HepG2 (cell line): ENCODE data around the gene NAA38. TPM values are rescaled to one million over a fixed set of nuclear protein-coding genes. Genes with fewer than 3 reads are reported as not detected.
A peak's percentile ranks its signal among the peaks of the same experiment; 100 is the strongest.

Experiments
- ARHGAP35 ChIP-seq: sonication (generic); formaldehyde crosslinking; IDR thresholded peaks from 2 replicates; pipeline ENCODE4 v1.9.0; 2022; ENCODE audit warnings: mild to moderate bottlenecking, inconsistent platforms, moderate library complexity, missing genetic modification reagents, borderline replicate concordance
- CEBPB ChIP-seq: IDR thresholded peaks from 2 replicates; pipeline ENCODE4 v1.6.1; 2011; ENCODE audit warnings: low read depth, low read length, improper control_type of control experiment, borderline replicate concordance
- DR1 ChIP-seq: sonication (generic); formaldehyde crosslinking; IDR thresholded peaks from 2 replicates; pipeline ENCODE4 v1.8.0; 2021; ENCODE audit warnings: mild to moderate bottlenecking, missing genetic modification reagents, inconsistent platforms
- ESRRA ChIP-seq: sonication (generic); formaldehyde crosslinking; IDR thresholded peaks from 2 replicates; pipeline ENCODE4 v1.5.1; 2020; ENCODE audit warnings: mild to moderate bottlenecking, low read depth, missing genetic modification reagents
- HIVEP1 ChIP-seq: sonication (generic); formaldehyde crosslinking; IDR thresholded peaks from 2 replicates; pipeline ENCODE4 v1.4.0; 2020; ENCODE audit warnings: mild to moderate bottlenecking, missing genetic modification reagents
- KDM6A ChIP-seq: IDR thresholded peaks from 2 replicates; pipeline ENCODE4 v1.6.1; 2016; ENCODE audit warnings: low read depth
- MAF1 ChIP-seq: sonication (generic); formaldehyde crosslinking; IDR thresholded peaks from 2 replicates; pipeline ENCODE4 v1.5.0; 2020; ENCODE audit warnings: missing genetic modification reagents, borderline replicate concordance
- MATR3 ChIP-seq: sonication (generic); formaldehyde crosslinking; IDR thresholded peaks from 2 replicates; pipeline ENCODE4 v1.4.0; 2020; ENCODE audit warnings: missing genetic modification reagents
- MAZ ChIP-seq, 2 experiments: sonication (generic) in 1 of 2; formaldehyde crosslinking in 1 of 2; IDR thresholded peaks; 2 replicates each; pipeline versions ENCODE4 v1.5.0 to v1.6.1; 2012 to 2020; ENCODE audit warnings: low read depth in 2 of 2, mild to moderate bottlenecking in 2 of 2, borderline replicate concordance in 1 of 2, improper control_type of control experiment in 1 of 2, low read length in 1 of 2, missing genetic modification reagents in 1 of 2, moderate library complexity in 1 of 2
- MED1 ChIP-seq: sonication (generic); formaldehyde crosslinking; IDR thresholded peaks from 2 replicates; pipeline ENCODE4 v1.4.0; 2020; ENCODE audit warnings: missing genetic modification reagents
- MLLT10 ChIP-seq: sonication (generic); formaldehyde crosslinking; IDR thresholded peaks from 2 replicates; pipeline ENCODE4 v1.4.0; 2020; ENCODE audit warnings: missing genetic modification reagents
- NKX3-1 ChIP-seq: sonication (generic); formaldehyde crosslinking; IDR thresholded peaks from 2 replicates; pipeline ENCODE4 v1.5.0; 2020; ENCODE audit warnings: missing genetic modification reagents
- POLR2A ChIP-seq, 2 experiments: IDR thresholded peaks; 2 replicates each; pipeline ENCODE4 v1.6.1; 2011; ENCODE audit warnings: low read depth in 2 of 2, low read length in 2 of 2, mild to moderate bottlenecking in 1 of 2, moderate library complexity in 1 of 2; ENCODE audit not compliant: insufficient read depth in 1 of 2
- SIN3B ChIP-seq: fragments of 150-350 bp; IDR thresholded peaks from 2 replicates; pipeline ENCODE4 v1.6.1; 2014; ENCODE audit warnings: low read length
- ZBTB3 ChIP-seq: sonication (generic); formaldehyde crosslinking; IDR thresholded peaks from 2 replicates; pipeline ENCODE4 v1.4.0; 2020; ENCODE audit warnings: low read depth, mild to moderate bottlenecking, moderate library complexity, missing genetic modification reagents, borderline replicate concordance
- ZNF75D ChIP-seq: sonication (generic); formaldehyde crosslinking; IDR thresholded peaks from 2 replicates; pipeline ENCODE4 v1.8.1; 2023; ENCODE audit warnings: missing genetic modification reagents, mild to moderate bottlenecking, borderline replicate concordance
- polyA plus RNA-seq, 8 experiments: library from polyadenylated mRNA; depleted of rRNA in 3 of 8; stranded (reverse) in 7 of 8; unstranded in 1 of 8; fragments of >200 nt; fragmentation: Illumina TruSeq in 4 of 8; extraction: Trizol in 4 of 8; gene quantifications; 2 replicates each; pipeline versions ENCODE4 v1.2.1 to v1.2.3, GENCODE V29; 2011 to 2016; ENCODE audit warnings: low read depth in 4 of 8, missing spikeins in 1 of 8, mixed read lengths in 1 of 8; ENCODE audit not compliant: insufficient read depth in 1 of 8
- total RNA-seq, 5 experiments: library from RNA; depleted of rRNA; stranded (reverse); fragments of >200 nt; fragmentation: Illumina TruSeq; extraction: Trizol; gene quantifications; 2 replicates each; pipeline ENCODE4 v1.2.3, GENCODE V29; 2016; ENCODE audit warnings: low read depth in 1 of 5
- TF ChIP-seq, protein P1 (sequence below): sonication (generic); formaldehyde crosslinking; IDR thresholded peaks from 2 replicates; pipeline ENCODE4 v1.4.0; 2020; ENCODE audit warnings: missing genetic modification reagents
- TF ChIP-seq, protein P2 (sequence below): sonication (generic); formaldehyde crosslinking; IDR thresholded peaks from 2 replicates; pipeline ENCODE4 v1.4.0; 2020; ENCODE audit warnings: missing genetic modification reagents, borderline replicate concordance
- TF ChIP-seq, protein P3 (sequence below): sonication (generic); formaldehyde crosslinking; IDR thresholded peaks from 2 replicates; pipeline ENCODE4 v1.4.0; 2020; ENCODE audit warnings: missing genetic modification reagents
- TF ChIP-seq, protein P4 (sequence below): sonication (generic); formaldehyde crosslinking; IDR thresholded peaks from 2 replicates; pipeline ENCODE4 v1.5.0; 2020; ENCODE audit warnings: mild to moderate bottlenecking, missing genetic modification reagents

Gene NAA38
- total and polyA plus RNA-seq, 2 of the 13 experiments (the other 11 are each of a cell fraction or from before 2014, with no cell fraction given): 46.9 to 91.6 TPM

DNA sequence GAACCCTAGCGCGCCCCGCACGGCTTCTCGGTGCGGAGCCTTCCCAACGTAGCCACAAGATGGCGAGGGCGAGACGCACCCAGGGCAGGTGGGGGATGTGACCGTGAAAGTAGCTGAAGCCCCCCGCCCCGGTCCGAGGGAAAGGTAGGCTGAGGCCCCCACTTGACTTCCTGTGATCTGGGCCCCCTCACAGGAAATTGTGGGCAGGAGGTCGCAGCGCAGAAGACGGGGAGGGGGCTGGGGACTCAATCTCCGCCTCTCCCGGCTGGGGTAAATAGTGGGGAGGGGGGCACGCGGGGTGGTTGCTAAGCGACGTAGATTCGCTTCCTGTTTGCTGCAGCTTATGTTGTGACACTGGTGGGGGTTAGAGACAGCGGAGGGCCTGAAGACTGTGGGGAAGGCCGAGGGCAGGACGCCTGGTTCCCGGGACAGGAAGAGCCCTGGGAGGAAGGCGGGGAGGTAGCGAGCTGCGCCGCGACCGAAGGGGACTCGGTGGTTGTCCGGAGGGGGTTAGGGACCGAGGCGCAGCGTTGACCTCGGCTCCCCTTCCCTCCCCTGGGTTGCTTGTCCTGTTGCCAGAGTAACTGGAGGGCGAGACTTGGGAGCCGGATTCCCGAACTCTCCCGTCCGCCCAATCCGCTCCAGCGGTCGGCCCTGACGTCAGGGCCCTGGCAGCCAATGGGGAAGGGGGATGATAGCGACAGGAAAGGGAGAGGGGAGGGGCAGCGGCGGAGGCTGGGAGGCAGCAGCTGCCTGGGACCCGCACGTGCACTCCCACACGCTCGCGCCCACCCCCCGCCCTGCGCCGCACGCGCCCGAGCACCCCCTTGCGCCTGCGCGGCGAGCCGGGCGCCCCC is 22.2 kb downstream of the NAA38 start (continued):
- TF ChIP-seq, protein P1, sequence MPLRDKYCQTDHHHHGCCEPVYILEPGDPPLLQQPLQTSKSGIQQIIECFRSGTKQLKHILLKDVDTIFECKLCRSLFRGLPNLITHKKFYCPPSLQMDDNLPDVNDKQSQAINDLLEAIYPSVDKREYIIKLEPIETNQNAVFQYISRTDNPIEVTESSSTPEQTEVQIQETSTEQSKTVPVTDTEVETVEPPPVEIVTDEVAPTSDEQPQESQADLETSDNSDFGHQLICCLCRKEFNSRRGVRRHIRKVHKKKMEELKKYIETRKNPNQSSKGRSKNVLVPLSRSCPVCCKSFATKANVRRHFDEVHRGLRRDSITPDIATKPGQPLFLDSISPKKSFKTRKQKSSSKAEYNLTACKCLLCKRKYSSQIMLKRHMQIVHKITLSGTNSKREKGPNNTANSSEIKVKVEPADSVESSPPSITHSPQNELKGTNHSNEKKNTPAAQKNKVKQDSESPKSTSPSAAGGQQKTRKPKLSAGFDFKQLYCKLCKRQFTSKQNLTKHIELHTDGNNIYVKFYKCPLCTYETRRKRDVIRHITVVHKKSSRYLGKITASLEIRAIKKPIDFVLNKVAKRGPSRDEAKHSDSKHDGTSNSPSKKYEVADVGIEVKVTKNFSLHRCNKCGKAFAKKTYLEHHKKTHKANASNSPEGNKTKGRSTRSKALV (CRISPR knock-in tag): no peak
- TF ChIP-seq CEBPB (0 out of 2 replicates have a peak, but pooled peaks have one; percentile 4), MLLT10 (CRISPR knock-in tag) (no peak), MATR3 (CRISPR knock-in tag) (no peak), MAZ (IDR thresholded peaks at IDR 0.05; ENCODE audit: borderline replicate concordance, low read depth, low read length) (peak; percentile 87), MAZ (CRISPR knock-in tag; IDR thresholded peaks at IDR 0.05; ENCODE audit: low read depth) (peak; percentile 88), HIVEP1 (CRISPR knock-in tag) (peak; percentile 83; the same call in 1 of the 2 replicates), NKX3-1 (CRISPR knock-in tag) (no peak), ZNF75D (CRISPR knock-in tag) (no peak), SIN3B (no peak), DR1 (no peak), MED1 (CRISPR knock-in tag) (peak; percentile 57), KDM6A (CRISPR knock-in tag) (no peak), ZBTB3 (CRISPR knock-in tag) (no peak), MAF1 (CRISPR knock-in tag) (no peak), ARHGAP35 (CRISPR knock-in tag) (no peak), POLR2A (IDR thresholded peaks at IDR 0.05; ENCODE audit: insufficient read depth in 1 of 2, low read depth in 2 of 2, low read length in 2 of 2) (peak; percentile 46 to 57; a peak in 2 of 4 replicates), ESRRA (CRISPR knock-in tag) (0 out of 2 replicates have a peak, but pooled peaks have one; percentile 37)
- TF ChIP-seq, protein P2, sequence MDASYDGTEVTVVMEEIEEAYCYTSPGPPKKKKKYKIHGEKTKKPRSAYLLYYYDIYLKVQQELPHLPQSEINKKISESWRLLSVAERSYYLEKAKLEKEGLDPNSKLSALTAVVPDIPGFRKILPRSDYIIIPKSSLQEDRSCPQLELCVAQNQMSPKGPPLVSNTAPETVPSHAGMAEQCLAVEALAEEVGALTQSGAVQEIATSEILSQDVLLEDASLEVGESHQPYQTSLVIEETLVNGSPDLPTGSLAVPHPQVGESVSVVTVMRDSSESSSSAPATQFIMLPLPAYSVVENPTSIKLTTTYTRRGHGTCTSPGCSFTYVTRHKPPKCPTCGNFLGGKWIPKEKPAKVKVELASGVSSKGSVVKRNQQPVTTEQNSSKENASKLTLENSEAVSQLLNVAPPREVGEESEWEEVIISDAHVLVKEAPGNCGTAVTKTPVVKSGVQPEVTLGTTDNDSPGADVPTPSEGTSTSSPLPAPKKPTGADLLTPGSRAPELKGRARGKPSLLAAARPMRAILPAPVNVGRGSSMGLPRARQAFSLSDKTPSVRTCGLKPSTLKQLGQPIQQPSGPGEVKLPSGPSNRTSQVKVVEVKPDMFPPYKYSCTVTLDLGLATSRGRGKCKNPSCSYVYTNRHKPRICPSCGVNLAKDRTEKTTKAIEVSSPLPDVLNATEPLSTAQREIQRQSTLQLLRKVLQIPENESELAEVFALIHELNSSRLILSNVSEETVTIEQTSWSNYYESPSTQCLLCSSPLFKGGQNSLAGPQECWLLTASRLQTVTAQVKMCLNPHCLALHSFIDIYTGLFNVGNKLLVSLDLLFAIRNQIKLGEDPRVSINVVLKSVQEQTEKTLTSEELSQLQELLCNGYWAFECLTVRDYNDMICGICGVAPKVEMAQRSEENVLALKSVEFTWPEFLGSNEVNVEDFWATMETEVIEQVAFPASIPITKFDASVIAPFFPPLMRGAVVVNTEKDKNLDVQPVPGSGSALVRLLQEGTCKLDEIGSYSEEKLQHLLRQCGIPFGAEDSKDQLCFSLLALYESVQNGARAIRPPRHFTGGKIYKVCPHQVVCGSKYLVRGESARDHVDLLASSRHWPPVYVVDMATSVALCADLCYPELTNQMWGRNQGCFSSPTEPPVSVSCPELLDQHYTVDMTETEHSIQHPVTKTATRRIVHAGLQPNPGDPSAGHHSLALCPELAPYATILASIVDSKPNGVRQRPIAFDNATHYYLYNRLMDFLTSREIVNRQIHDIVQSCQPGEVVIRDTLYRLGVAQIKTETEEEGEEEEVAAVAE (CRISPR knock-in tag): peak; percentile 83; the same call in 1 of the 2 replicates
- TF ChIP-seq, protein P3, sequence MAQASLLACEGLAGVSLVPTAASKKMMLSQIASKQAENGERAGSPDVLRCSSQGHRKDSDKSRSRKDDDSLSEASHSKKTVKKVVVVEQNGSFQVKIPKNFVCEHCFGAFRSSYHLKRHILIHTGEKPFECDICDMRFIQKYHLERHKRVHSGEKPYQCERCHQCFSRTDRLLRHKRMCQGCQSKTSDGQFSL: peak; percentile 68
- TF ChIP-seq, protein P4, sequence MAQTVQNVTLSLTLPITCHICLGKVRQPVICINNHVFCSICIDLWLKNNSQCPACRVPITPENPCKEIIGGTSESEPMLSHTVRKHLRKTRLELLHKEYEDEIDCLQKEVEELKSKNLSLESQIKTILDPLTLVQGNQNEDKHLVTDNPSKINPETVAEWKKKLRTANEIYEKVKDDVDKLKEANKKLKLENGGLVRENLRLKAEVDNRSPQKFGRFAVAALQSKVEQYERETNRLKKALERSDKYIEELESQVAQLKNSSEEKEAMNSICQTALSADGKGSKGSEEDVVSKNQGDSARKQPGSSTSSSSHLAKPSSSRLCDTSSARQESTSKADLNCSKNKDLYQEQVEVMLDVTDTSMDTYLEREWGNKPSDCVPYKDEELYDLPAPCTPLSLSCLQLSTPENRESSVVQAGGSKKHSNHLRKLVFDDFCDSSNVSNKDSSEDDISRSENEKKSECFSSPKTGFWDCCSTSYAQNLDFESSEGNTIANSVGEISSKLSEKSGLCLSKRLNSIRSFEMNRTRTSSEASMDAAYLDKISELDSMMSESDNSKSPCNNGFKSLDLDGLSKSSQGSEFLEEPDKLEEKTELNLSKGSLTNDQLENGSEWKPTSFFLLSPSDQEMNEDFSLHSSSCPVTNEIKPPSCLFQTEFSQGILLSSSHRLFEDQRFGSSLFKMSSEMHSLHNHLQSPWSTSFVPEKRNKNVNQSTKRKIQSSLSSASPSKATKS (CRISPR knock-in tag): no peak
